Esophagus muscularis mucosa (tissue), 2 donors: Measurements from ENCODE around the gene IGFBP4.

Experiments
- POLR2A ChIP-seq: fragments of 450-650 bp; IDR thresholded peaks from one replicate; pipeline ENCODE4 v1.6.1; 2017; ENCODE audit warnings: antibody characterized with exemption, moderate library complexity, mild to moderate bottlenecking, low read depth
- POLR2AphosphoS5 ChIP-seq, 2 donors: sonication (generic); formaldehyde crosslinking; IDR thresholded peaks; one replicate each; pipeline ENCODE4 v1.6.1; 2017; ENCODE audit warnings: antibody characterized with exemption in 2 of 2

DNA sequence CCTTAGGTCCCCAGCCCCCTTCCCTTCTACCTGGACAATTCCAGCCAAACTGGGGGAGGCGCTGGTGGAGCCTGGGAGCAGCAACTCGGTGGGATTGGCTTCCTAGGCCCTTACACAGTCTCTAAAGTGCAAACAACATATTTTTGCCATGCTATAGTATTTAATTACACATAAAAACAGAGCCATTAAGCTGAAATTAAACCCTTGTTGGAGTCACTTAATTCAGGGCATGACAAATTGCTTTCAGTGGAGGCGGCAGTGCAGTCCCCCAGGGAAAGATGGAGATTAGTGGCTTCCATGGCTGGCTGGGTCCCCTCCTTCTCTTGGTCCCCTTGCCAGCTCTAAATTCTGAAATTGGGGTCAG is 17.3 kb downstream of the IGFBP4 start:
- no peak for TF ChIP-seq POLR2A
- no peak for TF ChIP-seq POLR2AphosphoS5 (IDR thresholded peaks at IDR 0.05)
